ENCODE data around the gene FPR3.

- TF ChIP-seq POLR2A (IDR thresholded peaks at IDR 0.05; ENCODE audit: low read depth, low read length) (no peak), TAF1 (IDR thresholded peaks at IDR 0.05; ENCODE audit: low read depth, low read length) (no peak)
These were observed 28.5 kb upstream of the FPR3 start for GRCh38 chr19:51766461-51766860.

All from GM12891 (cell line).